Psoas muscle (tissue), 8 donors: ENCODE results near the gene SLAIN1. TPM values are rescaled to one million over a fixed set of nuclear protein-coding genes. Genes with fewer than 3 reads are reported as not detected.

ENCODE experiments used
- ATAC-seq, 4 donors: fragments of 200-7000 bp; cut with Tn5 transposase; one replicate each; pipeline ENCODE4 v1.9.1; 2020; ENCODE audit warnings: moderate library complexity in 3 of 4, mild to moderate bottlenecking in 2 of 4
- DNase-seq, 2 donors: peaks; one replicate each; pipeline ENCODE4 v3.0.0-alpha.2; 2020
- H3K27ac ChIP-seq: fragments of 200-600 bp; one replicate; pipeline ENCODE4 v1.8.0; 2022
- H3K27me3 ChIP-seq, 3 donors: fragments of 200-600 bp in 1 of 3; one replicate each; pipeline versions ENCODE4 v1.6.1 to v1.8.0; 2013 to 2022; ENCODE audit warnings: low read length in 2 of 3, mild to moderate bottlenecking in 2 of 3, moderate library complexity in 1 of 3; ENCODE audit not compliant: insufficient read depth in 3 of 3
- H3K36me3 ChIP-seq, 2 donors: fragments of 200-600 bp in 1 of 2; one replicate each; pipeline versions ENCODE4 v1.6.1 to v1.8.0; 2013 to 2022; ENCODE audit warnings: low read depth in 1 of 2, mild to moderate bottlenecking in 1 of 2, moderate library complexity in 1 of 2; ENCODE audit not compliant: insufficient read depth in 1 of 2
- H3K4me1 ChIP-seq: fragments of 200-600 bp; one replicate; pipeline ENCODE4 v1.8.0; 2022
- H3K4me3 ChIP-seq: fragments of 200-600 bp; one replicate; pipeline ENCODE4 v1.8.0; 2022; ENCODE audit warnings: mild to moderate bottlenecking
- H3K9me3 ChIP-seq: fragments of 200-600 bp; one replicate; pipeline ENCODE4 v1.8.0; 2022
- CTCF ChIP-seq: fragments of 200-600 bp; IDR thresholded peaks from one replicate; pipeline ENCODE4 v1.8.0; 2022; ENCODE audit warnings: antibody characterized with exemption
- WGBS, 3 donors: extraction: QIAGEN DNeasy Blood & Tissue Kit; methylation state at CpG; one replicate each; pipeline versions ENCODE4 v1.1.6 to v1.1.7; 2013; 5-methylcytosine and 5-hydroxymethylcytosine counted together
- intact Hi-C, 2 donors: fragments of 100-400 bp; cut with DNase I; formaldehyde crosslinking; loops; one replicate each; pipeline versions ENCODE4 v1.11.0 to v1.14.2; 2022
- polyA plus RNA-seq, 3 donors: library from polyadenylated mRNA; stranded (reverse); fragments of 200-250 nt; gene quantifications; one replicate each; pipeline ENCODE4 v1.2.3, GENCODE V29; 2013
- total RNA-seq, 4 donors: library from RNA; stranded (reverse); fragmentation: NEBNext Ultra II Directional in 2 of 4; extraction: Animal tissue kit (Norgen Biotek cat#: 25700) in 2 of 4; gene quantifications; one replicate each; pipeline versions ENCODE4 v1.2.1 to v1.2.4, GENCODE V29; 2021 to 2023
- donor health status: healthy with polysubstance abuse.
- donor health status: DM: no; HTN: no; CAD: no; lungs with moderate emphysema.
- donor health status: Bipolar disorder and iron deficiency.
- donor health status: healthy.
- donor health status: DM: yes; HTN: yes; CAD: no.
- donor health status: DM: no; HTN: no; CAD: no.
- donor health status: DM: no; HTN: no; CAD: no.
- donor health status: DM: yes; HTN: yes; CAD: no.

Gene SLAIN1
- total and polyA plus RNA-seq, 7 donors = 0.69 to 6.6 (median 3.1) TPM

GRCh38 chr13:77703408-77703807 is 5.9 kb downstream of the SLAIN1 start:
- Histone ChIP-seq H3K27me3 (no peaks in the 10 kb centered on the region), H3K27ac (no peak overlapping the region), H3K4me1 (peaks cover 6% of the 10 kb centered on the region), H3K9me3 (no peaks in the 10 kb centered on the region), H3K36me3 (no peaks in the 10 kb centered on the region), H3K4me3 (no peak overlapping the region)
- ATAC-seq = no peak
- DNase-seq = no peak
- TF ChIP-seq CTCF = no peak
- 77 to 84% (median 80%) methylated on average over 5 of the region's 5 CpGs for WGBS, 3 donors
- intact Hi-C loops = no loop called here

GRCh38 chr13:77714119-77714755 is 16.8 kb downstream of the SLAIN1 start:
- WGBS, 3 donors = 72 to 93% (median 86%) methylated on average over 3 of the region's 3 CpGs
- Histone ChIP-seq H3K9me3 (no peaks in the 10 kb centered on the region), H3K27me3 (no peaks in the 10 kb centered on the region), H3K27ac (no peak overlapping the region), H3K4me3 (no peak overlapping the region), H3K4me1 (no peaks in the 10 kb centered on the region), H3K36me3 (no peaks in the 10 kb centered on the region)
- no peak for TF ChIP-seq CTCF
- no peak for ATAC-seq
- intact Hi-C loops = no loop called here
- DNase-seq = no peak

DNA sequence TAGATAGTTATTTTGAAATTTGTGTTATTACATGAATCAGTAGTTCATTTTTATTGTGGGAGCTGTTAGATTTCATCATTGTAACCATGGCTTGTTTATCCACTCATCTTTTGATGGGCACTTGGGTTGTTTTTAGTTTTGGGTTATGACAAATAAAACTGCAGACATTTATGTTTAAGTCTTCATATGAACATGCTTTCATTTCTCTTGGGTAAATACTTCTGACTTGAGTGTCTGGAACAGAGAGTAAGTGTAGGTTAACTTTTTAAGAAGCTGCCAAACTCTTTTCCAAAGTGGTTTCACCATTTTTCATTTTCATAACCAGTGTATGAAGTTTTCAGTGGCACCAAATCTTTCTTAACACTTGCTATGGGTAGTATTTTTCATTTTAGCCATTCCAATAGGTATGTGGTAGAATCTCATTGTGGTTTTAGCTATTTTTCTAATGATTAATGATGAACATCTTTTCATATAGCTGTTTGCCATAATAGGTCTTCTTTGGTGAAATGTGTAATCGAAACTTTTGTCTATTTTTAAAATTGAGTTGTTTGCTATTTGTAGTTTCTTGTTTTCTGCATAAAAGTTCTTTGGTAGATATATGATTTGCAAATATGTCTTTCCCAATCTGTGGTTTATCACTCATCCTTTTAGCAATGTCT is 17.9 kb downstream of the SLAIN1 start:
- Histone ChIP-seq H3K4me1 (no peaks in the 10 kb centered on the region), H3K27ac (no peak overlapping the region), H3K27me3 (no peaks in the 10 kb centered on the region), H3K4me3 (no peak overlapping the region), H3K9me3 (no peaks in the 10 kb centered on the region), H3K36me3 (peaks cover 0 to 4% of the 10 kb centered on the region in 2 donors)
- DNase-seq = no peak
- ATAC-seq = no peak
- intact Hi-C loops = no loop called here
- no peak for TF ChIP-seq CTCF
- WGBS, 3 donors = 88 to 93% (median 90%) methylated on average over 1 of the region's 1 CpG

DNA sequence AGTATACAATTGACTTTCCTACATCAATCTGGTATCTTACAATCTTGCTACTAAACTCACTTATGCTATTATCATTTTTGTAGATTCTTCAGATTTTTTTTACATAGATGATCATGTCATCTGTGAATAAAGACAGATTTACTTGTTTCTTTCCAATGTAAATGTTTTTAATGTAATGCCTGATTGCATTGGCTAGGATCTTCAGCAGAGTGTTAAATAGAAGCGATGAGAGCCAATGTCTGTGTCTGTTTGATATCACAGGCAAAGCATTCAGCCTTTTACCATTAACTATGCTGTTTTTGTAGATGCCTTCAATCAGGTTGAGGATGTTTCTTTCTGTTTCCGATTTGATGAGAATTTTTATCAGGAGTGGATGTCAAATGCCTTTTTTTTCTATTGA is 19.2 kb downstream of the SLAIN1 start:
- H3K9me3 ChIP-seq = no peaks in the 10 kb centered on the region
- DNase-seq = no peak
- TF ChIP-seq CTCF = no peak
- intact Hi-C loops = no loop called here
- H3K36me3 ChIP-seq = peaks cover 0 to 11% of the 10 kb centered on the region in 2 donors
- H3K27ac ChIP-seq = no peak overlapping the region
- WGBS, 3 donors = 95 to 98% (median 97%) methylated on average over 2 of the region's 2 CpGs
- H3K27me3 ChIP-seq = no peaks in the 10 kb centered on the region
- no peak for ATAC-seq
- no peaks in the 10 kb centered on the region for H3K4me1 ChIP-seq
- H3K4me3 ChIP-seq = no peak overlapping the region

- Histone ChIP-seq H3K27ac (no peak overlapping the region), H3K9me3 (no peaks in the 10 kb centered on the region), H3K4me3 (no peak overlapping the region), H3K27me3 (no peaks in the 10 kb centered on the region), H3K4me1 (no peaks in the 10 kb centered on the region), H3K36me3 (peaks cover 0 to 12% of the 10 kb centered on the region in 2 donors)
- intact Hi-C loops = no loop called here
- TF ChIP-seq CTCF = no peak
- no peak for DNase-seq
- no peak for ATAC-seq
- 94 to 96% (median 95%) methylated on average over 4 of the region's 4 CpGs for WGBS, 3 donors
Observed at GRCh38 chr13:77717508-77717907, 20.0 kb downstream of the SLAIN1 start.
